K562 (cell line): ENCODE data around the gene DBNDD1. TPM values are rescaled to one million over a fixed set of nuclear protein-coding genes. Genes with fewer than 3 reads are reported as not detected.

Experiments used
- ATAC-seq: fragments of 200-7000 bp; cut with Tn5 transposase; 3 replicates; pipeline ENCODE4 v1.9.1; 2020; ENCODE audit warnings: moderate library complexity
- BruUV-seq: library from RNA; stranded (reverse); fragments of 400-500 nt; replicated peaks from 2 replicates; lab custom pipeline; 2021; lab: Mats Ljungman, UMichigan
- CTCF ChIA-PET: fragments of 300-600 bp; formaldehyde crosslinking; extraction: SDS; loops from one replicate; lab custom pipeline; 2021; ENCODE audit warnings: low intra/inter-chr PET ratio; lab: Yijun Ruan, JAX
- POLR2A ChIA-PET: fragments of 300-600, 350-650 bp; sonication (Branson Sonifier 250); formaldehyde crosslinking; extraction: SDS; loops from one replicate; lab custom pipeline; 2021; ENCODE audit warnings: antibody characterized with exemption, inconsistent platforms; lab: Yijun Ruan, JAX
- DNase-seq, 4 experiments: peaks; one replicate each; pipeline versions ENCODE4 v3.0.0 to v3.0.0-alpha.2; 2011 to 2018; ENCODE audit warnings: low spot score in 3 of 4, mixed read lengths in 3 of 4; ENCODE audit errors: extremely low read depth in 1 of 4
- FAIRE-seq: peaks from 2 replicates; lab custom pipeline; 2011; peaks lifted over from hg19 to GRCh38; lab: Jason Lieb, UNC
- H2AFZ ChIP-seq: 2 replicates; pipeline ENCODE4 v1.6.0; 2011; ENCODE audit warnings: low read depth, low read length, control low read depth, inconsistent platforms
- H3K27ac ChIP-seq: fragments of 200-600 bp; 3 replicates; pipeline ENCODE4 v1.8.0; 2011; ENCODE audit warnings: low read depth, mild to moderate bottlenecking, control low read depth, inconsistent platforms, low read length, moderate library complexity, mixed read lengths; ENCODE audit errors: extremely low read depth
- H3K27me3 ChIP-seq, 2 experiments: fragments of 300-600 bp in 1 of 2; 2 replicates in 1 of 2; 3 replicates in 1 of 2; pipeline versions ENCODE4 v1.6.0 to v1.8.0; 2011; ENCODE audit warnings: inconsistent platforms in 2 of 2, low read length in 2 of 2, mild to moderate bottlenecking in 1 of 2, mixed read lengths in 1 of 2, moderate library complexity in 1 of 2; ENCODE audit not compliant: control insufficient read depth in 2 of 2, insufficient read depth in 2 of 2
- H3K36me3 ChIP-seq: fragments of 300-600 bp; 3 replicates; pipeline ENCODE4 v1.8.0; 2011; ENCODE audit warnings: mild to moderate bottlenecking, low read length, inconsistent platforms; ENCODE audit not compliant: control insufficient read depth, insufficient read depth
- H3K4me1 ChIP-seq, 2 experiments: fragments of 200-600 bp in 1 of 2; replicated peaks in 1 of 2; 2 replicates in 1 of 2; 3 replicates in 1 of 2; pipeline versions ENCODE4 v1.5.1 to v1.8.0; 2011; ENCODE audit warnings: inconsistent platforms in 2 of 2, low read length in 2 of 2, mild to moderate bottlenecking in 1 of 2, mixed read lengths in 1 of 2, moderate library complexity in 1 of 2; ENCODE audit not compliant: control insufficient read depth in 2 of 2, insufficient read depth in 2 of 2
- H3K4me2 ChIP-seq: 2 replicates; pipeline ENCODE4 v1.6.1; 2011; ENCODE audit warnings: low read length, control low read depth, inconsistent platforms, mixed read lengths; ENCODE audit not compliant: insufficient read depth
- H3K4me3 ChIP-seq: fragments of 200-600 bp; sonication (generic), shearing (Covaris generic); 2 replicates; pipeline ENCODE4 v1.5.1; 2016; ENCODE audit warnings: control low read depth, inconsistent platforms
- H3K79me2 ChIP-seq: fragments of 200-600 bp; 3 replicates; pipeline ENCODE4 v1.8.0; 2011; ENCODE audit warnings: low read length, inconsistent platforms; ENCODE audit not compliant: control insufficient read depth, insufficient read depth
- H3K9ac ChIP-seq, 2 experiments: 2 replicates each; pipeline versions ENCODE4 v1.6.0 to v1.6.1; 2011; ENCODE audit warnings: low read depth in 2 of 2, low read length in 2 of 2, control low read depth in 1 of 2, inconsistent platforms in 1 of 2, mild to moderate bottlenecking in 1 of 2, mixed read lengths in 1 of 2; ENCODE audit not compliant: insufficient read depth in 1 of 2
- H3K9me1 ChIP-seq: one replicate; pipeline ENCODE4 v1.6.0; 2011; ENCODE audit warnings: inconsistent platforms, mild to moderate bottlenecking, low read length, moderate library complexity; ENCODE audit not compliant: control insufficient read depth, insufficient read depth
- H3K9me3 ChIP-seq: replicated peaks from 2 replicates; pipeline ENCODE4 v1.5.1; 2011; ENCODE audit warnings: low read depth, low read length, inconsistent platforms; ENCODE audit not compliant: control insufficient read depth, insufficient read depth
- H4K20me1 ChIP-seq: replicated peaks from 2 replicates; pipeline ENCODE4 v1.6.1; 2011; ENCODE audit warnings: low read length, inconsistent platforms, mixed read lengths; ENCODE audit not compliant: control insufficient read depth, insufficient read depth
- CBFA2T2 ChIP-seq: fragments of 450-650 bp; conservative IDR thresholded peaks from 2 replicates; pipeline ENCODE4 v1.6.1; 2017; ENCODE audit warnings: mild to moderate bottlenecking
- MYC ChIP-seq, 2 experiments: fragments of 250-450 bp in 1 of 2; sonication (Bioruptor Pico) in 1 of 2; IDR thresholded peaks; 2 replicates each; pipeline versions ENCODE4 v1.5.1 to v1.6.1; 2012 to 2021; ENCODE audit warnings: low read depth in 2 of 2, borderline replicate concordance in 1 of 2, improper control_type of control experiment in 1 of 2, low read length in 1 of 2, mild to moderate bottlenecking in 1 of 2, moderate library complexity in 1 of 2
- PML ChIP-seq: IDR thresholded peaks from 2 replicates; pipeline ENCODE4 v1.6.1; 2012; ENCODE audit warnings: low read length, inconsistent platforms
- RAD51 ChIP-seq: fragments of 450-650 bp; IDR thresholded peaks from 2 replicates; pipeline ENCODE4 v1.7.1; 2016; ENCODE audit warnings: low read depth, mild to moderate bottlenecking, borderline replicate concordance
- U2AF2 ChIP-seq: fragments of 200-400 bp; formaldehyde crosslinking; optimal IDR thresholded peaks from 2 replicates; pipeline ENCODE3; 2017; ENCODE audit warnings: low read depth, mild to moderate bottlenecking, low read length
- ZNF143 ChIP-seq: sonication (generic); formaldehyde crosslinking; IDR thresholded peaks from 2 replicates; pipeline ENCODE4 v1.9.0; 2022; ENCODE audit warnings: mild to moderate bottlenecking, missing genetic modification reagents
- WGBS: fragments of 100-300 bp; shearing (Covaris generic); methylation state at CpG from one replicate; pipeline ENCODE4 v1.1.6; 2016; ENCODE audit warnings: low coverage, mixed read lengths; ENCODE audit not compliant: insufficient coverage; ENCODE audit errors: missing lambda C conversion rate; 5-methylcytosine and 5-hydroxymethylcytosine counted together
- in situ Hi-C: fragments of 300-500 bp; cut with MboI; formaldehyde crosslinking; loops from 4 replicates; pipeline ENCODE4 v1.15.0; 2018; ENCODE audit warnings: inconsistent platforms, mixed read lengths
- intact Hi-C: fragments of 100-400 bp; cut with micrococcal nuclease; formaldehyde crosslinking; loops from 2 replicates; pipeline ENCODE4 v1.14.2; 2022
- polyA plus RNA-seq, 8 experiments: library from polyadenylated mRNA; depleted of rRNA in 4 of 8; stranded (reverse) in 5 of 8; unstranded in 3 of 8; fragments of >200 nt; fragmentation: Nextera tagmentation in 2 of 8; fragmentation: Illumina TruSeq in 1 of 8; extraction: Ambion mirVana in 2 of 8; extraction: Trizol in 1 of 8; gene quantifications; 2 replicates each; pipeline versions ENCODE4 v1.2.1 to v1.2.3, GENCODE V29; 2011 to 2014; ENCODE audit warnings: inconsistent platforms in 1 of 8, missing spikeins in 1 of 8
- total RNA-seq, 7 experiments: library from RNA; depleted of rRNA in 6 of 7; stranded (reverse); fragments of >200 nt in 6 of 7; fragmentation: Illumina TruSeq in 2 of 7; extraction: Trizol in 2 of 7; gene quantifications; 2 replicates each; pipeline versions ENCODE4 v1.2.1 to v1.2.3, GENCODE V29; 2011 to 2021; ENCODE audit warnings: low replicate concordance in 1 of 7
- TF ChIP-seq, protein P1 (sequence below): sonication (generic); formaldehyde crosslinking; IDR thresholded peaks from 2 replicates; pipeline ENCODE4 v1.8.1; 2023; ENCODE audit warnings: mild to moderate bottlenecking, missing genetic modification reagents
- TF ChIP-seq, protein P2 (sequence below): sonication (generic); formaldehyde crosslinking; IDR thresholded peaks from 2 replicates; pipeline ENCODE4 v1.8.0; 2022; ENCODE audit warnings: missing genetic modification reagents, mild to moderate bottlenecking, moderate library complexity, borderline replicate concordance
- TF ChIP-seq, protein P3 (sequence below): sonication (generic); formaldehyde crosslinking; IDR thresholded peaks from 2 replicates; pipeline ENCODE4 v1.5.0; 2020; ENCODE audit warnings: missing genetic modification reagents
- TF ChIP-seq, protein P4 (sequence below), 2 experiments: fragments of 450-650 bp; IDR thresholded peaks; 2 replicates each; pipeline ENCODE4 v1.6.1; 2018; ENCODE audit warnings: mild to moderate bottlenecking in 2 of 2, low read depth in 1 of 2; ENCODE audit not compliant: partially characterized antibody in 2 of 2

DBNDD1 gene
- total and polyA plus RNA-seq, 9 of the 15 experiments (the other 6 are each of a cell fraction or from before 2014, with no cell fraction given) = 0.55 to 13.0 (median 5.8) TPM

DNA sequence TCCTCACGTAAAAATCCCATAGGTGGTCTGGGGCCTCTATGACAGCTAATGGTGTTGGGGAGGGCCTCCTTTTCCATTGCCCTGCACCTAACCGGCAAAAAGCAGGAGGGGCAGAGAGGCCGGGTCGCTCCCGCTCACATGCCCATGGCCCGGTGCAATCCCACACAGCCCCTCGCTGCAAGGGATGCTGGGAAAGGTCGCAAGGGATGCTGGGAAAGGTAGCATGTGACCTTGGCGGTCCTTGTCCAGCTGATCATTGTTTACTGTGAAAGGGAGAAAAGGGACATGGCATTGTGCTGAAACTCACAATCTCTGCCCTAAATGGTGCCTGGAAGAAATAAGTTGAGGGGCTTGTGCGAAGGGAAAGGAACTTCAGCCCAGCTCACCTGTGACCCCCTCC is 60.7 kb downstream of the DBNDD1 start:
- 0 out of 2 replicates have a peak, but pooled peaks cover 3% of the 10 kb centered on the region for H4K20me1 ChIP-seq
- peaks cover 0 to 32% of the 10 kb centered on the region in 2 experiments; a peak in 2 of 5 replicates for H3K4me1 ChIP-seq
- no peaks in the 10 kb centered on the region for H3K79me2 ChIP-seq
- H3K9me3 ChIP-seq = no peaks in the 10 kb centered on the region
- no TSS peak for BruUV-seq
- no peaks in the 10 kb centered on the region for H3K27me3 ChIP-seq
- no peak for DNase-seq
- ChIA-PET CTCF (no interaction called here), POLR2A (no interaction called here)
- TF ChIP-seq ZNF143 (peak; percentile 67), U2AF2 (no peak), CBFA2T2 (peak; percentile 34; the same call in 1 of the 2 replicates), PML (no peak), RAD51 (peak; percentile 21; the same call in 1 of the 2 replicates), MYC (IDR thresholded peaks at IDR 0.05; ENCODE audit: low read depth, low read length) (no peak), MYC (CRISPR knock-in tag; IDR thresholded peaks at IDR 0.05; ENCODE audit: borderline replicate concordance, low read depth) (no peak)
- TF ChIP-seq, protein P1, sequence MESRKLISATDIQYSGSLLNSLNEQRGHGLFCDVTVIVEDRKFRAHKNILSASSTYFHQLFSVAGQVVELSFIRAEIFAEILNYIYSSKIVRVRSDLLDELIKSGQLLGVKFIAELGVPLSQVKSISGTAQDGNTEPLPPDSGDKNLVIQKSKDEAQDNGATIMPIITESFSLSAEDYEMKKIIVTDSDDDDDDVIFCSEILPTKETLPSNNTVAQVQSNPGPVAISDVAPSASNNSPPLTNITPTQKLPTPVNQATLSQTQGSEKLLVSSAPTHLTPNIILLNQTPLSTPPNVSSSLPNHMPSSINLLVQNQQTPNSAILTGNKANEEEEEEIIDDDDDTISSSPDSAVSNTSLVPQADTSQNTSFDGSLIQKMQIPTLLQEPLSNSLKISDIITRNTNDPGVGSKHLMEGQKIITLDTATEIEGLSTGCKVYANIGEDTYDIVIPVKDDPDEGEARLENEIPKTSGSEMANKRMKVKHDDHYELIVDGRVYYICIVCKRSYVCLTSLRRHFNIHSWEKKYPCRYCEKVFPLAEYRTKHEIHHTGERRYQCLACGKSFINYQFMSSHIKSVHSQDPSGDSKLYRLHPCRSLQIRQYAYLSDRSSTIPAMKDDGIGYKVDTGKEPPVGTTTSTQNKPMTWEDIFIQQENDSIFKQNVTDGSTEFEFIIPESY = peak; percentile 94
- TF ChIP-seq, protein P2, sequence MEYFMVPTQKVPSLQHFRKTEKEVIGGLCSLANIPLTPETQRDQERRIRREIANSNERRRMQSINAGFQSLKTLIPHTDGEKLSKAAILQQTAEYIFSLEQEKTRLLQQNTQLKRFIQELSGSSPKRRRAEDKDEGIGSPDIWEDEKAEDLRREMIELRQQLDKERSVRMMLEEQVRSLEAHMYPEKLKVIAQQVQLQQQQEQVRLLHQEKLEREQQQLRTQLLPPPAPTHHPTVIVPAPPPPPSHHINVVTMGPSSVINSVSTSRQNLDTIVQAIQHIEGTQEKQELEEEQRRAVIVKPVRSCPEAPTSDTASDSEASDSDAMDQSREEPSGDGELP (CRISPR knock-in tag) = peak; percentile 34; the same call in 1 of the 2 replicates
- TF ChIP-seq, protein P3, sequence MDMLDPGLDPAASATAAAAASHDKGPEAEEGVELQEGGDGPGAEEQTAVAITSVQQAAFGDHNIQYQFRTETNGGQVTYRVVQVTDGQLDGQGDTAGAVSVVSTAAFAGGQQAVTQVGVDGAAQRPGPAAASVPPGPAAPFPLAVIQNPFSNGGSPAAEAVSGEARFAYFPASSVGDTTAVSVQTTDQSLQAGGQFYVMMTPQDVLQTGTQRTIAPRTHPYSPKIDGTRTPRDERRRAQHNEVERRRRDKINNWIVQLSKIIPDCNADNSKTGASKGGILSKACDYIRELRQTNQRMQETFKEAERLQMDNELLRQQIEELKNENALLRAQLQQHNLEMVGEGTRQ (CRISPR knock-in tag) = peak; percentile 65
- TF ChIP-seq, protein P4, sequence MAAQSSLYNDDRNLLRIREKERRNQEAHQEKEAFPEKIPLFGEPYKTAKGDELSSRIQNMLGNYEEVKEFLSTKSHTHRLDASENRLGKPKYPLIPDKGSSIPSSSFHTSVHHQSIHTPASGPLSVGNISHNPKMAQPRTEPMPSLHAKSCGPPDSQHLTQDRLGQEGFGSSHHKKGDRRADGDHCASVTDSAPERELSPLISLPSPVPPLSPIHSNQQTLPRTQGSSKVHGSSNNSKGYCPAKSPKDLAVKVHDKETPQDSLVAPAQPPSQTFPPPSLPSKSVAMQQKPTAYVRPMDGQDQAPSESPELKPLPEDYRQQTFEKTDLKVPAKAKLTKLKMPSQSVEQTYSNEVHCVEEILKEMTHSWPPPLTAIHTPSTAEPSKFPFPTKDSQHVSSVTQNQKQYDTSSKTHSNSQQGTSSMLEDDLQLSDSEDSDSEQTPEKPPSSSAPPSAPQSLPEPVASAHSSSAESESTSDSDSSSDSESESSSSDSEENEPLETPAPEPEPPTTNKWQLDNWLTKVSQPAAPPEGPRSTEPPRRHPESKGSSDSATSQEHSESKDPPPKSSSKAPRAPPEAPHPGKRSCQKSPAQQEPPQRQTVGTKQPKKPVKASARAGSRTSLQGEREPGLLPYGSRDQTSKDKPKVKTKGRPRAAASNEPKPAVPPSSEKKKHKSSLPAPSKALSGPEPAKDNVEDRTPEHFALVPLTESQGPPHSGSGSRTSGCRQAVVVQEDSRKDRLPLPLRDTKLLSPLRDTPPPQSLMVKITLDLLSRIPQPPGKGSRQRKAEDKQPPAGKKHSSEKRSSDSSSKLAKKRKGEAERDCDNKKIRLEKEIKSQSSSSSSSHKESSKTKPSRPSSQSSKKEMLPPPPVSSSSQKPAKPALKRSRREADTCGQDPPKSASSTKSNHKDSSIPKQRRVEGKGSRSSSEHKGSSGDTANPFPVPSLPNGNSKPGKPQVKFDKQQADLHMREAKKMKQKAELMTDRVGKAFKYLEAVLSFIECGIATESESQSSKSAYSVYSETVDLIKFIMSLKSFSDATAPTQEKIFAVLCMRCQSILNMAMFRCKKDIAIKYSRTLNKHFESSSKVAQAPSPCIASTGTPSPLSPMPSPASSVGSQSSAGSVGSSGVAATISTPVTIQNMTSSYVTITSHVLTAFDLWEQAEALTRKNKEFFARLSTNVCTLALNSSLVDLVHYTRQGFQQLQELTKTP (IDR thresholded peaks at IDR 0.05; ENCODE audit: low read depth in 1 of 2, partially characterized antibody in 2 of 2) = peak in 1 of 2 experiments; percentile 89
- peaks cover 62% of the 10 kb centered on the region for H3K36me3 ChIP-seq
- no peak overlapping the region for H2AFZ ChIP-seq
- WGBS = 98% methylated on average over 9 of the region's 10 CpGs
- no peak overlapping the region for H3K4me3 ChIP-seq
- in situ Hi-C loops = no loop called here
- H3K9me1 ChIP-seq = peaks cover 3% of the 10 kb centered on the region
- H3K4me2 ChIP-seq = no peak overlapping the region
- intact Hi-C loops = no loop called here
- FAIRE-seq = no peak
- no peak overlapping the region for H3K27ac ChIP-seq
- no peak for ATAC-seq
- no peak overlapping the region for H3K9ac ChIP-seq
